Urinary bladder (tissue), 4 donors: ENCODE data around the gene LGALS9B. TPM values are rescaled to one million over a fixed set of nuclear protein-coding genes. Genes with fewer than 3 reads are reported as not detected.
"Not testable (repeated sequence)": the region's sequence is repeated elsewhere in the genome, so short reads cannot be mapped to it uniquely, and the experiment has no call there.

Experiments
- DNase-seq: peaks from one replicate; pipeline ENCODE4 v3.0.0-alpha.2; 2015; ENCODE audit errors: extremely low spot score
- H3K27ac ChIP-seq: one replicate; pipeline ENCODE4 v1.5.1; 2013; ENCODE audit warnings: low read depth, mild to moderate bottlenecking, moderate library complexity
- H3K36me3 ChIP-seq: one replicate; pipeline ENCODE4 v1.6.1; 2013; ENCODE audit warnings: mild to moderate bottlenecking, moderate library complexity; ENCODE audit not compliant: insufficient read depth
- H3K4me1 ChIP-seq: one replicate; pipeline ENCODE4 v1.6.1; 2013; ENCODE audit warnings: mild to moderate bottlenecking, moderate library complexity; ENCODE audit not compliant: insufficient read depth
- H3K4me3 ChIP-seq: one replicate; pipeline ENCODE4 v1.5.1; 2013; ENCODE audit warnings: low read depth, low read length
- WGBS: extraction: QIAGEN DNeasy Blood & Tissue Kit; methylation state at CpG from one replicate; pipeline ENCODE4 v1.1.7; 2013; 5-methylcytosine and 5-hydroxymethylcytosine counted together
- polyA plus RNA-seq: library from polyadenylated mRNA; stranded (reverse); fragments of 200-250 nt; gene quantifications from one replicate; pipeline ENCODE4 v1.2.3, GENCODE V29; 2013
- total RNA-seq: library from RNA; depleted of rRNA; stranded (reverse); fragments of >200 nt; gene quantifications from one replicate; pipeline ENCODE4 v1.2.3, GENCODE V29; 2014
- donor health status: healthy with polysubstance abuse.
- donor health status: healthy.

LGALS9B gene
- total RNA-seq, result not detected
- not detected for polyA plus RNA-seq

DNA sequence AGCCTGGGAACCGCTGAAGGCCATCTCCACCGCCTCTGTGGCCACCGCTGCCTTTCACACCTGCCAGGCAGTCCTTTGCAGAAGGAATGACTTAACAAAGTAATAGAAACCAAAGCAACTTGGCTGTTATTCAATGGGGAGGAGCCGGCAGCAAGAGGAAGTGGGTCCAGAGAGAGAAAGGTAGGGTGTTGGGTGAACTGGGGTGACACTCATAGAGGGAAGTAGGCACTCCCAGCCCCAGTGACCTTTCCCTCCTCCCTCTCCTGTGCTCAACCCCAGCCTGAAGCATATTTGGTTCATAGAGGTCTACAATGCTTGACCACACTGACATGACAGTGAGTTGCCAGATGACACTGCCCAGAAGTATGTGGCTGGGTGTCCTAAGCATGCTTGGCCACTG lies at the start of gene LGALS9B:
TSS of gene LGALS9B (minus strand) at position 93 of the 400 bp plus-strand sequence. CDS start at position 24, 69 bp downstream.
- not testable (repeated sequence) for H3K4me1 ChIP-seq
- 70% methylated on average over 1 of the region's 4 CpGs for WGBS

DNA sequence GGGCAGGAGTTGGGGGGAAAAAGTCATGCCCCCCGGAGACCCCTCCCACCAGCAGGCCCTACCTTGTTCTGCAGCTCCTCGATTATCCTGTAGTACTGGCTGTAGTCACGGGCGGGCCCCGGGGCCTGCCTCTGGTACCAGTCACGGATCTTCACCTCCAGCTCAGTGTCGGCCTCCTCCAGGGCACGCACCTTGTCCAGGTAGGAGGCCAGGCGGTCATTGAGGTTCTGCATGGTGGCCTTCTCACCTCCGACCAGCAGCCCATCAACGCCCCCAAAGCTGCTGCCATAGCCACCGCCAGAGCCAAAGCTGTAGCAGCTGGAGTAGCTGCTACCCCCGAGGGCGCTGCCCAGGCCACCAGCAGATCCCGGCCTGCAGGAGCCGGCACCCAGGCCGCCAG lies 49.6 kb upstream of the LGALS9B start:
- not testable (repeated sequence) for H3K27ac ChIP-seq, H3K36me3 ChIP-seq, DNase-seq, H3K4me3 ChIP-seq, H3K4me1 ChIP-seq
- WGBS, result 96% methylated on average over 13 of the region's 17 CpGs

More for the DNA sequence above, at the start of gene LGALS9B:
- H3K4me3 ChIP-seq, H3K36me3 ChIP-seq, H3K27ac ChIP-seq, DNase-seq: not testable (repeated sequence)

DNA sequence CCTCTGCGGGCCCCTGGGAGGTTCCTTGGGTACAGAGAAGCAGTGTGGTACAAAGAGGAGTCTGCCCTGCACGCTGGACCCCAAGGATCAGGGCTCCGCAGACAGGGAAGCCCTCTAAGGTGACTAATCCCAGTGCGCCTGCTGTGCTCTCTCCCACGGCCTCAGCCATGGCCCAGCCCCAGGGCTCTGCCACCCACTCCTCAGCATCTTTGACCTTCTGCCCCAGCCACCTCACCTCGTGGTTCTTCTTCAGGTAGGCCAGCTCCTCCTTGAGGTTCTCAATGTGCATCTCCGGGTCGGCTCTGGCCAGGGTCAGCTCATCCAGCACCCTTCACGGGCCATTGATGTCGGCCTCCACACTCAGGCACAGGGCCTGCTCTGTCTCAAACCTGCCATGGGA lies 47.8 kb upstream of the LGALS9B start:
- H3K4me1 ChIP-seq, H3K36me3 ChIP-seq, DNase-seq, H3K27ac ChIP-seq, H3K4me3 ChIP-seq: not testable (repeated sequence)
- WGBS, result 94% methylated on average over 8 of the region's 10 CpGs

DNA sequence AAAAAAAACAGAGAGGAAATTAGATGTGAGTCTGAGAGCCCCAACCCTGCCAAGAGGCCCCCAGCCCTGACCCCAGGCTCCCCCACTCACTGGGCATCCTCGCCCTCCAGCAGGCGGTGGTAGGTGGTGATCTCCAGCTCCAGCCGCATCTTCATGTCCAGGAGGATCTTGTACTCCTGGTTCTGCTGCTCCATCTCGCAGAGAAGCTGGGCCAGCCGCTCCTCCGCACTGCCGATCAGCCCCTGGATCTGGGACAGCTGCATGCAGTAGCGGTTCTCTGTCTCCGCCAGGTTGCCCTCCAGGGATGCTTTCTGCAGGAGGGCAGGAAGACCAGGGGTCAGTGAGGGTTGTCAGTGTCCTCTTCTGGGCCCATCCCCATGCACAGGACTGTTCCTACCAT lies 46.2 kb upstream of the LGALS9B start:
- DNase-seq, H3K36me3 ChIP-seq, H3K4me3 ChIP-seq, H3K4me1 ChIP-seq, H3K27ac ChIP-seq: not testable (repeated sequence)
- WGBS, result 100% methylated on average over 2 of the region's 9 CpGs

DNA sequence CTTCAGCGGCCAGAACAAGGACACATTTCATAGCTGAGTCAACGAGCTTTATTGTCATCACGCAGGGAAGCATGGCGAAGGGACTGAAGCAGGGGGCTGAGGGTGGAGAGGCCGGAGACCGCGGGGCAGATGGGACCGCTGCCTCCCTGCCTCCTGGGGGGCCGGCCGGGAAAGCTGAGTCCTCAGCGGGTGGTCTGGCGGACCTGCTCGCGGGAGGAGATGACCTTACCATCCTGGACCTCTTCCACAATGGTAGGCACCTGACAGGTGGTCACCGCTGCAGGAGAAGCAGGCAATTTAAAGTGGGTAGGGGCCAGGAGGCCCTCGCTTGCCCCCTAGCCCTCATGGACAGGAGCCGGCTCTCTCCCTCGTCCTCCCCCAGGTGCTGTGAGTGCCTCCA lies 45.0 kb upstream of the LGALS9B start:
- H3K36me3 ChIP-seq, DNase-seq, H3K4me3 ChIP-seq, H3K27ac ChIP-seq, H3K4me1 ChIP-seq: not testable (repeated sequence)
- WGBS, result no CpG with 5 or more reads among the region's 18 CpGs

DNA sequence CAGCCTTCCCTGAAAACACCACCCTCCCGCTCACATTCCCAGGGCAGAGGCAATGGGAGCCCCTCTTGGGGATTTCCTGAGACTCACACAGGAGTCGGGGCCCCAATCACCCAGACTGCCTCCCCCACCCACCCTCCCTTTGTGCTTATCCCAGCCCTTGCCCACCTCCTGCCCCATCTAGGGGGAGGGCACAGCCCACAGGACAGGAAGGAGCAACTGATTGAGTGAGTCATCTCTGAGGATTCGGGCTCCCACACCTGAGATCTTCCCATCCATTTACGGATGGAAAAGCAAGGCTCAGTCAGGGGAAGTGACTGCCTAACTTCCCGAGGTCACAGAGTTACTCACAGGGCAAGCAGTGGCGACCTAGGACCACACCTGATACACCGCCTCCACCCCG lies 44.4 kb upstream of the LGALS9B start:
- H3K27ac ChIP-seq, DNase-seq, H3K4me3 ChIP-seq, H3K4me1 ChIP-seq, H3K36me3 ChIP-seq: not testable (repeated sequence)
- WGBS, result no CpG with 5 or more reads among the region's 8 CpGs

DNA sequence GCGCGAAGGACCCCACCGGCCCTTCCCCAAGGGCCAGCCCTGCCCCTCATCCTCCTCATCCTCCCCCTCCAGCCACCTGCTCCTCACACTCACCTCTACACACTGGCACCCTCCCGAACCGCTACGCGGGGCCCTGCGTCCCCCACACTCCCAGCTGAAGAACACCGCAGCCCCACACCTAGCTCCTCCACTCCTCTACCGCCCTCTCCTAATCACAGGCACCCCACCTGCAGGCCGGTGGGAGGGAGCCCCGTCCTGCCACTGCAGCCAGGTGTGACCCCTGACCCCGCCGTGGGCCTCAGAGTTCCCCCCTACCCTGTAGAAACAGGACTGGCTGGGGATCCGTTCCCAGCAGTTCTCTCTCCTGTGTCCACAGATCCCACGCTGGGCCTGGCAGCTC lies 38.0 kb upstream of the LGALS9B start:
- not testable (repeated sequence) for H3K4me3 ChIP-seq, H3K4me1 ChIP-seq, H3K27ac ChIP-seq, DNase-seq, H3K36me3 ChIP-seq
- WGBS, result 88% methylated on average over 8 of the region's 16 CpGs

DNA sequence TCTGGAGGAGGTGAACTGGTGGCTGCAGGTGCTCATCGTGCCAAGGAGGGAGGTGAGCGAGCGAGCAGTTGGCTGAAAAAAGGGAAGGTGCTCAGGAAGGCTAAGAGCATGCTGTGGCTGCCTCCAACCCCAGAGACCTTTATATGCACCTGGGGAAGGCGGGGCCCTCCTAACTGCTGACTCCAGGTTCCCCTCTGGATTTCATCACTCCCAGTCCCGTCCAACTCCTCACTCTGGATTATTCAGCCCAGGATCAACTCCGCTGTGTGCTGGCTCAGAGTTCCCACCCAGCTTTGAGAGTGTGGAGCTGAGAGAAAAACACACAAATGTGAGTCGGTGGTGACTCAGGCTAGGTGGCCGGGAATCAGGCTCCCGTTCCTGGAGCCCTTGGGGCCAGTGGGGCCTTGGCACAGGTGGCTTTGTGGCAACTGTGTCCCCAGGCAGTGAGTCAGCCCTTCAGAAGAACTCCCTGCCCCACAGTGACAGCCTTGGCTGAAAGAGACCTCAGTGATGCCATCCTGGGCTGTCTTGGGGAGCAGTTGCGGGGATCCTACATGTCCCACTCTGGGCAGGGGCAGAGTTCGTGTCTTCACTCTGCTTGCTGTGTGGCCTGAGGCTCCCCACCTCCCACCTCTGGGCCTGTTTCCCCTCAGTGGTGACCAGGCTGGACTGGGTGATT lies 37.2 kb upstream of the LGALS9B start:
- not testable (repeated sequence) for H3K36me3 ChIP-seq, DNase-seq, H3K4me1 ChIP-seq, H3K27ac ChIP-seq, H3K4me3 ChIP-seq
- WGBS, result 64% methylated on average over 4 of the region's 11 CpGs

DNA sequence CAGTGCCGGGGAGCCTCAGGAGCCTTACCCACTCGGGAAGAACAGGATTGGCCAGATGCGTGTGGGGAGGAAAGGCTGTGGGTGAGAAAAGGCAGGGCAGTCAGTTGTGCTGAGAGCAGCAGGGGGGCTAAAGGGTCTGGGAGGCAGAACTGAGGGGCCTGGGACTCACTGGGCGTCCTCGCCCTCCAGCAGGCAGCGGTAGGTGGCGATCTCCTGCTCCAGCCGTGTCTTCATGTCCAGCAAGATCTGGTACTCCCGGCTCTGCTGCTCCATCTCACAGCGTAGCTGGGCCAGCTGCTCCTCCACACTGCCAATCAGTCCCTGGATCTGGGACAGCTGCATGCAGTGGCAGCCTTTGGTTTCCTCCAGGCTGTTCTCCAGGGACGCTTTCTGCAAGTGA lies 34.6 kb upstream of the LGALS9B start:
- not testable (repeated sequence) for DNase-seq, H3K27ac ChIP-seq, H3K4me1 ChIP-seq, H3K36me3 ChIP-seq, H3K4me3 ChIP-seq
- 43% methylated on average over 9 of the region's 11 CpGs for WGBS

DNA sequence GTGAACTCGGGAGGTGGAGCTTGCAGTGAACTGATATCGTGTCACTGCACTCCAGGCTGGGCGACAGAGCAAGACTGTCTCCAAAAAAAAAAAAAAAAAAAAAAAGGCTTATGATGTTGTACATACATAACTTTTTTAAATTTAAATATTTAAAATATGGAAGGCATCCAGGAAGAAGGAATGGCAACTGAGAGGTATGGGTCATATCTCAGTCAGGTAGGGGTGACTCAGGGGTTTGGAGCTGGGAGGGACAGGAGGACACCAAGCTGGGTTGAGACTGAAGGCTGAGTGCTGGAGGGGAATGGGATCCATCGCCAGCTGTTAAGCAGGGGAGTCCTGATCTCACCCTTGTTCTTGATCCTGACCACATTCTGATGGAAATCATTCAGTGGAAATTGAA lies 33.0 kb upstream of the LGALS9B start:
- not testable (repeated sequence) for H3K4me1 ChIP-seq, H3K36me3 ChIP-seq, DNase-seq, H3K4me3 ChIP-seq, H3K27ac ChIP-seq
- WGBS, result 83% methylated on average over 4 of the region's 4 CpGs

DNA sequence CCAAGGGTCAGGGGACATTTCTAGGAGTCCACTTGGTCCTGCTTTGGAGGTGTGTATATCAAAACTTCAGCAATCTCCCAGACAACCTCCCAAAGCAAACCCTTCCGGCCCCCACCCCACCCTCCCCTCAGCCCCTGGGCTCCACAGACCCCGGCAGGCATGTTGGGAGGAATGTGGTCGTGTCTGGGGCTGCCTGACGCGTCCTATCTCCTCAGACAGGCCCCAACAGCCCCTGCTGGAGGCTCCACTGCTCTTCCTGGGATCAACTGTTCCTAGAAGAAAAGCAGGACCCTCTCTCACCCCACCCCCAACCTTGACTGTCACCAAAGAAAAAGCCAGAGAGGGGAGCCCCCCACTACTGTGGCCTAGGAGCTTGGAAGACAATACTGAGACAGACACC lies 28.1 kb upstream of the LGALS9B start:
- DNase-seq, H3K4me1 ChIP-seq: not testable (repeated sequence)
- WGBS, result 62% methylated on average over 5 of the region's 5 CpGs

DNA sequence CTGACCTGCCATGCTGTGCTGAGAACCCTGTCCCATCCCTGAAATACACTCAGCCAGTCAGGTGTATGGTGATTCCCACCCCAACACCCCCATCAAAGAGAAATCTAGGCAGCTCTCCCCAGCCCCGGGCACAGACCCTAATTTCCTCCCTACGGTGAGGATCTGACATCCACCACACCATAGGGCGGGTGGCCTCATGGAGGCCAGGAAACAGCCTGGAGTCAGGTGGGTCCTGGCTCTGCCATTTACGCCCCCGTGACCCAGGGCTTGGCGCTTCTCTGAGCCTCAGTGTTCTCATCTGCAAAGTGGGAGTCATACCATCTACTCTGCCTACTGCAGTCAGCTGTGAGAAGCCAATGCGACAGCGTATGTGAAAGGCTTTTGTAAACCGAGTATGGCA lies 27.4 kb upstream of the LGALS9B start:
- H3K27ac ChIP-seq, DNase-seq, H3K36me3 ChIP-seq, H3K4me1 ChIP-seq, H3K4me3 ChIP-seq: not testable (repeated sequence)
- WGBS, result 91% methylated on average over 5 of the region's 9 CpGs

More for the DNA sequence above, 28.1 kb upstream of the LGALS9B start:
- H3K27ac ChIP-seq, H3K36me3 ChIP-seq, H3K4me3 ChIP-seq: not testable (repeated sequence)

DNA sequence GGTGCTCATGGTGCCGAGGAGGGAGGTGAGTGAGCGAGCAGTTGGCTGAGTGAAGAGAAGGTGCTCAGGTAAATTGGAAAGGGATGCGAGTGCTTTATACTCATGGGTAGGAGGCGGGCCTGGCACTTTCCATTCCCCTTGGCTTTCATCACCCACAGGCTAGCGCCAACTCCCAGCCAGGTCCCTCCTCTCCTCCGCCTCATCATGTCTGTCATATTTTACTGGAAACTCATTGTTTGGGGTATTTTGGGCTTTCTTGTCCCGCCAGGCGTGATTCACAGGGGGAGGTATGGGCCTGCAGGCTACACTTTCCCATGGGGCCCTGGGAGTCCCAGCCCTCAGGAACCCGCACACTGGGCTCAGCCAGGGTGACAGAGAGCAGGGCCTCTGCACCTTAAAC lies 26.8 kb upstream of the LGALS9B start:
- H3K4me1 ChIP-seq, H3K4me3 ChIP-seq, DNase-seq, H3K27ac ChIP-seq, H3K36me3 ChIP-seq: not testable (repeated sequence)
- 94% methylated on average over 5 of the region's 9 CpGs for WGBS

DNA sequence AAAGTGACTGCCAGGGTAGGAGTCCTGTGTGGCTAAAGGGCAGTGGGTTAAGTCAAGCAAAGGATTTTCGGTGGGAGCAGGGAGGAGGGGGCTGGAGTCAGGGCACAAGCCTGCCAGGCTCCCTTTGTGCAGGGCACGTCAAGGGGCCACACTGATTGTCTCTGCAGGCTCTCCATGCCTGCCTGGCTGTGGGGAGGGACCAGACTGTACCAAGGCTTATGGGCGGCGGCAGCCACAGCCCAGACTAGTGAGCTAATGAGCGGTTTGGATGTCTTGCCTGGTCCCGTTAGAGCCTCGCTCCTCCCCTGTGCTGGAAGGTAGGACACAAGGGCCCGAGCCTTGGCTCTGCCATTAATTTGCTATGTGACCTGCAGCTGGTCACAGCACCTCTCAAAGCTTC lies 25.6 kb upstream of the LGALS9B start:
- H3K36me3 ChIP-seq, DNase-seq, H3K27ac ChIP-seq, H3K4me3 ChIP-seq, H3K4me1 ChIP-seq: not testable (repeated sequence)
- WGBS, result 88% methylated on average over 6 of the region's 8 CpGs

DNA sequence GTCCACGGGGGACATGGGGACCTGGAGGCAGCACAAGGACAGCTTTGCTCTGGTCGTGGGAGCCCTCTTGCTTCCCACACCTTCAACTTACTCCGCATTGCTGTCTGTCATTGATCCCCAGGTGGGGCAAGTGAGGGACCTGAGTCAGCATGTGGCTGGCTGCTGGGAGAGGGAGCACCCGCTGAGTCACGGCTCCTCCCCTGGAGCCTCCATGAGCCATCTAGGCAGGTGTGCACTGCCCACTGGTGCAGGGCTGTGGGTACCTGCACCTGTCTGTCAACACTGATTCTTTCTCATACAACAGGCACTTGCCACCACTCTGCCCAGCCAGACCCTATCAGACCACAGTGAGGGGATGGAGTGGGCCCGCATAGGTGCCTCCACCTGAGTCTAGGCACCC lies 24.8 kb upstream of the LGALS9B start:
- not testable (repeated sequence) for H3K4me3 ChIP-seq, H3K36me3 ChIP-seq, H3K4me1 ChIP-seq, DNase-seq, H3K27ac ChIP-seq
- WGBS, result 75% methylated on average over 4 of the region's 6 CpGs
